Raji (cell line): ENCODE data around the gene BRAF.

Experiments
- POLR2A ChIP-seq: IDR thresholded peaks from 2 replicates; pipeline ENCODE4 v1.6.1; 2011; ENCODE audit warnings: low read depth, low read length, control low read depth; ENCODE audit not compliant: insufficient read depth

The BRAF gene

GRCh38 chr7:140698477-140698876 lies 226.3 kb downstream of the BRAF start:
- no peak for TF ChIP-seq POLR2A

GRCh38 chr7:140697447-140698143 lies 227.1 kb downstream of the BRAF start:
- TF ChIP-seq POLR2A: no peak

GRCh38 chr7:140696680-140697446 lies 227.9 kb downstream of the BRAF start, which contains the start of gene NDUFB2:
TSS of gene NDUFB2 (plus strand) at chr7:140696708. CDS start at chr7:140696745, 37 bp downstream.
- peak; percentile 96 for TF ChIP-seq POLR2A

GRCh38 chr7:140696024-140696679 lies 228.6 kb downstream of the BRAF start:
- no peak for TF ChIP-seq POLR2A

- TF ChIP-seq POLR2A: no peak
Measured at GRCh38 chr7:140695381-140695780, 229.3 kb downstream of the BRAF start.

- TF ChIP-seq POLR2A: no peak
Measured at GRCh38 chr7:140694592-140694991, 230.1 kb downstream of the BRAF start.

- no peak for TF ChIP-seq POLR2A
Measured at GRCh38 chr7:140691376-140692045, 233.2 kb downstream of the BRAF start.

GRCh38 chr7:140689199-140690152 lies 235.3 kb downstream of the BRAF start:
- TF ChIP-seq POLR2A: no peak

- no peak for TF ChIP-seq POLR2A
Measured at GRCh38 chr7:140688341-140688740, 236.4 kb downstream of the BRAF start.

- TF ChIP-seq POLR2A: no peak
Measured at GRCh38 chr7:140686921-140687320, 237.8 kb downstream of the BRAF start.

- no peak for TF ChIP-seq POLR2A
Measured at GRCh38 chr7:140685407-140686087, 239.2 kb downstream of the BRAF start.

- TF ChIP-seq POLR2A: no peak
Measured at GRCh38 chr7:140684066-140684950, 240.4 kb downstream of the BRAF start.

GRCh38 chr7:140683657-140684056 lies 241.1 kb downstream of the BRAF start:
- TF ChIP-seq POLR2A: no peak

GRCh38 chr7:140681766-140682165 lies 243.0 kb downstream of the BRAF start:
- no peak for TF ChIP-seq POLR2A
